HUES64 (cell line): ENCODE measurements around the gene ZC3H13.

ENCODE experiments used
- H3K27ac ChIP-seq: 2 replicates; pipeline ENCODE4 v1.7.0; 2013; ENCODE audit warnings: low read depth, low read length, inconsistent platforms
- H3K27me3 ChIP-seq: 2 replicates; pipeline ENCODE4 v1.6.1; 2013; ENCODE audit warnings: mild to moderate bottlenecking, low read length; ENCODE audit not compliant: insufficient read depth
- H3K36me3 ChIP-seq: 2 replicates; pipeline ENCODE4 v1.6.1; 2013; ENCODE audit warnings: mild to moderate bottlenecking, low read length; ENCODE audit not compliant: insufficient read depth
- H3K4me1 ChIP-seq: 2 replicates; pipeline ENCODE4 v1.6.1; 2013; ENCODE audit warnings: mild to moderate bottlenecking, low read length, moderate library complexity; ENCODE audit not compliant: insufficient read depth
- H3K4me3 ChIP-seq: 2 replicates; pipeline ENCODE4 v1.5.1; 2013; ENCODE audit warnings: mild to moderate bottlenecking, low read length, moderate library complexity
- H3K9ac ChIP-seq: 2 replicates; pipeline ENCODE4 v1.6.1; 2013; ENCODE audit warnings: mild to moderate bottlenecking, low read depth, low read length
- H3K9me3 ChIP-seq: 2 replicates; pipeline ENCODE4 v1.6.1; 2013; ENCODE audit warnings: low read depth, low read length; ENCODE audit not compliant: insufficient read depth
- WGBS: fragments of 150-250, 120-280 bp; methylation state at CpG from one replicate; pipeline ENCODE4 v1.1.7; 2013; ENCODE audit warnings: missing lambda C conversion rate; 5-methylcytosine and 5-hydroxymethylcytosine counted together

Gene ZC3H13

DNA sequence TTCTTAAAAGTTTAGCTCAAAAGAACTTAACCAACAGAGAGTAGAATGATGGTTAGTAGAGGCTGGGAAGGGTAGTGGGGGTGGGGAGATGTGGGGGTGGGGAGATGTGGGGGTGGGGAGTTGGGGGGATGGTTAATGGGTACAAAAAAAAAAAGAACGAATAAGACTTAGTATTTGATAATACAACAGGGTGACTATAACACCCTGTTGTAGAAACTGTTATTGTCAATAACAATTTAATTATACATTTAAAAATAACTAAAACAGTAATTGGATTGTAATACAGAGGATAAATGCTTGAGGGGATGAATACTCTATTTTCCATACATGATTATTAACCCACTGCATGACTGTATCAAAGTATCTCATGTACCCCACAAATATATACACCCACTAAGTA lies 91.1 kb downstream of the ZC3H13 start:
- no peaks in the 10 kb centered on the region for H3K27me3 ChIP-seq
- H3K36me3 ChIP-seq = peaks cover 82% of the 10 kb centered on the region
- H3K9me3 ChIP-seq = no peaks in the 10 kb centered on the region
- H3K27ac ChIP-seq = no peak overlapping the region
- no peak overlapping the region for H3K9ac ChIP-seq
- H3K4me1 ChIP-seq = peaks cover 4% of the 10 kb centered on the region; the same call in 1 of the 2 replicates
- WGBS = no CpG with 5 or more reads among the region's 1 CpG
- H3K4me3 ChIP-seq = no peak overlapping the region

DNA sequence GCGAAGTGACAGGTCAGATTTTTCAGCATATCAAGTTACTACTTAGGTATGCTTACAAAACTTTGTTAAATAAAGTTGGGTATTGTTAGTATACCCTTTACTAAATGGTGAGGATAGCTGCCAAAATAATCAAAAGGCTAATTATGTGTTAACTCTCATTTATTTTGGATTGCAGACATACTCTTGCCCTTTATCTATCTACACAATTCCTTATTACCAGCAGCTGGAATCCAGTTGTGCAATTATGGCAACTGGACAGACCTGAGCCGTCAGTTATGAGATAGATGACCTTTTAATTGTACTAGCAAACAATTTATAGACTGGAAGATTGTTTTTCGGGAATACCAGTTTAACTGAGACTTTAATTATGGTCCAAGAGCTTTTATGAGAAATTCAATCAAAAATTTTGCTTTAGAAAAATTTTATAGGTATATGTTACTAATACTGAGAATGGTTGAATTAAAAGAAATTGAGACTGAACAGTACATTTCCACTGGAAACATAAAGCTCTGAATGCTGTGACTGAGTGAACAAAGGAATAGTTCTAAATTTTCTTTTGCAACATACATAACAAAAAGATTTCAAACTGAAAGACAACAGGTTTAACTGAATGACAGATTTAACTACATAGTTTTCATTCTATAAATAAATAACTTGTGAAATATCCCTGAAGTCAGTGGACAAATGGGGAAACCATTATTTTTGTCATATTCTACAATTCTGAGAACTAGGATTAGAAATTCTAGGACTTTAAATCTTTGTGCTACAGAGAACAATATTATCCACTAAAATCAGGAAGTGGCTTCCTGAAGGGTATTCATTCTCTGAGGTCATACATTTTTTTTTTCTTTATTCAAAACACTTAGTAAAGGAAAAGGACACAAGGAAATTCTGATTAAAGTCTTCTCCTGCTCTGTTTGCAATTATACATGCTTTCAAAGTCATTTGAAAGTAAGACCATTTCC lies 97.4 kb downstream of the ZC3H13 start:
- no peak overlapping the region for H3K27ac ChIP-seq
- H3K4me3 ChIP-seq = no peak overlapping the region
- H3K27me3 ChIP-seq = no peaks in the 10 kb centered on the region
- no peaks in the 10 kb centered on the region for H3K9me3 ChIP-seq
- no peak overlapping the region for H3K9ac ChIP-seq
- peaks cover 48% of the 10 kb centered on the region for H3K36me3 ChIP-seq
- WGBS = 94% methylated on average over 2 of the region's 3 CpGs
- H3K4me1 ChIP-seq = no peaks in the 10 kb centered on the region

- Histone ChIP-seq H3K27me3 (no peaks in the 10 kb centered on the region), H3K9ac (no peak overlapping the region), H3K27ac (no peak overlapping the region), H3K36me3 (peaks cover 36% of the 10 kb centered on the region), H3K4me3 (no peak overlapping the region), H3K4me1 (no peaks in the 10 kb centered on the region), H3K9me3 (no peaks in the 10 kb centered on the region)
- 88% methylated on average over 3 of the region's 3 CpGs for WGBS
Measured at GRCh38 chr13:45953082-45953481, 99.5 kb downstream of the ZC3H13 start.

- Histone ChIP-seq H3K36me3 (peaks cover 22% of the 10 kb centered on the region), H3K9ac (no peak overlapping the region), H3K27ac (no peak overlapping the region), H3K9me3 (no peaks in the 10 kb centered on the region), H3K4me3 (no peak overlapping the region), H3K27me3 (no peaks in the 10 kb centered on the region), H3K4me1 (no peaks in the 10 kb centered on the region)
- WGBS = 95% methylated on average over 3 of the region's 3 CpGs
Measured at GRCh38 chr13:45951724-45952123, 100.8 kb downstream of the ZC3H13 start.

GRCh38 chr13:45951166-45951565 lies 101.4 kb downstream of the ZC3H13 start:
- peaks cover 16% of the 10 kb centered on the region for H3K36me3 ChIP-seq
- no peak overlapping the region for H3K27ac ChIP-seq
- H3K27me3 ChIP-seq = no peaks in the 10 kb centered on the region
- no peaks in the 10 kb centered on the region for H3K9me3 ChIP-seq
- H3K4me1 ChIP-seq = no peaks in the 10 kb centered on the region
- no peak overlapping the region for H3K9ac ChIP-seq
- no peak overlapping the region for H3K4me3 ChIP-seq

DNA sequence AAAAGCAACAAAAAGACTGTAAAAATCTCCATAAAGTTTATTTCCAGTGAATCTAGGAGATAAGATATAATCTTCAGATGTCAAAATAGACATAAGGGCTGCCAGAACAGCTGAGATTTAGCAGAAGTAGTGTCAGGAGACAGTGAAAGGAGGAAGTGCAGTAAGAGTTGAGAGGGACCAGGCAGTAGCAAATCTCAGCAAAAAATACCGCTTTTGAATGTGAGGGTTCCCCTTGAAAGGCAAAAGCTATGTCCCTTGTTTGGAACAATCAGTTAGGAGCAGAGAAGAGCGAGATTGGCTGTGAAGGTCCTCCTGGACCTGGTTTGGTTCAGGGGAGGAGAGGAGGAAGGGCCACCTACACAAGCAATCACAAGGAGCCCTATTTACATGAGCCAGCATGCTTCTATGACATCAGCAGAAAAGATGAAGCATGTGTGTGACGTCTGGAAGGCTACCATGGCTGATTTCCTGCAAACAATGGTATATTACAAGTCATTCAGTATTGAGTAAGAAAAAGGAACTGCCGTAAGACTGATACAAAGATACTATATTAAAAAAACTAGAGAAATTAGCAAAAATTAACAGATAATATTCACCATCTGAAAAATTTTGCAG lies 102.1 kb downstream of the ZC3H13 start:
- Histone ChIP-seq H3K9ac (no peak overlapping the region), H3K27me3 (no peaks in the 10 kb centered on the region), H3K4me3 (no peak overlapping the region), H3K9me3 (no peaks in the 10 kb centered on the region), H3K27ac (no peak overlapping the region), H3K4me1 (no peaks in the 10 kb centered on the region), H3K36me3 (0 out of 2 replicates have a peak, but pooled peaks cover 11% of the 10 kb centered on the region)
- 82% methylated on average over 3 of the region's 4 CpGs for WGBS

- Histone ChIP-seq H3K4me1 (no peaks in the 10 kb centered on the region), H3K9ac (no peak overlapping the region), H3K36me3 (no peaks in the 10 kb centered on the region), H3K9me3 (no peaks in the 10 kb centered on the region), H3K27ac (no peak overlapping the region), H3K27me3 (no peaks in the 10 kb centered on the region), H3K4me3 (no peak overlapping the region)
- WGBS = 91% methylated on average over 1 of the region's 1 CpG
Measured at GRCh38 chr13:45949161-45949560, 103.4 kb downstream of the ZC3H13 start.

DNA sequence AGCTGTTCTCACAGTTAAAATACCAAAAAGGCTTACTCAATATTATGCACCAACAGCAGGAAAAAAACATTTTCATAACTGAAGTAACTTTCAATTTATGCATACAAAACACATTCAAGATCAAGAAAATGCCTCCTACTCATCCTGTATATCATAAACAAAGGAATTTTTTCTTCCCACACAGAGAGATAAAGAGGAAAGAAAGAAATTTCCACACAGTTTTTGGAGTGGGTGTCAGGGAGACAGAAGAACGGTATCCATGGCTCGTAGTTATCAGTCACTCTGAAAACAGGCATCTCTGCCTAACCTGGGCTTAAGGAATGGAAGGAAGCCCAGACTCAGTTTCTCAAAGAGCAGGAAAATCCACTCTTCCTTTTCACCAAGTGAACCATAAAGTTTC lies 108.6 kb downstream of the ZC3H13 start:
- H3K27me3 ChIP-seq = no peaks in the 10 kb centered on the region
- 87% methylated on average over 2 of the region's 2 CpGs for WGBS
- no peaks in the 10 kb centered on the region for H3K4me1 ChIP-seq
- H3K9ac ChIP-seq = no peak overlapping the region
- H3K36me3 ChIP-seq = no peaks in the 10 kb centered on the region
- H3K9me3 ChIP-seq = no peaks in the 10 kb centered on the region
- no peak overlapping the region for H3K27ac ChIP-seq
- no peak overlapping the region for H3K4me3 ChIP-seq

- H3K27ac ChIP-seq = no peak overlapping the region
- H3K9ac ChIP-seq = no peak overlapping the region
- no peaks in the 10 kb centered on the region for H3K4me1 ChIP-seq
- 94% methylated on average over 2 of the region's 2 CpGs for WGBS
- no peaks in the 10 kb centered on the region for H3K36me3 ChIP-seq
- no peak overlapping the region for H3K4me3 ChIP-seq
- no peaks in the 10 kb centered on the region for H3K9me3 ChIP-seq
- no peaks in the 10 kb centered on the region for H3K27me3 ChIP-seq
Measured at GRCh38 chr13:45943120-45943519, 109.4 kb downstream of the ZC3H13 start.

DNA sequence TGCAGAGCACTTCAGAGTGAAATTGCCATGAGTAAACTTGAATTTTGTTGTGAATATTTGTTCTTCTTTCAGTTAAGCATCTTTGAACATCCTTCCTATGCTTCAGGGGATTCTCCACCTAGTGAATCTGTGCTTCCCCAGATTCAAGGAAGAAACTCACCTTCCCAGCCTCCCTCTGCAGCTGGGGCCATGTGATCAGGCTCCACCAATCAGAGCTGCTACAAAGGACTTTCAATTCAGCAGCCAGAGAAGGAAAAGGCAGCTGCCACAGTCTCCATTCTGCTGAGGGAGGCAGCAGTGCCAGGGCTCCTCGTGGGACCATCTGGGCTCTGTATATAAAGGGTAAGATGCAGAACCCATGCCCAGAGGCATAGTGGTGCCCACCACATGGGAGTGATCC lies 111.3 kb downstream of the ZC3H13 start:
- WGBS = 87% methylated on average over 1 of the region's 1 CpG
- Histone ChIP-seq H3K4me3 (no peak overlapping the region), H3K36me3 (no peaks in the 10 kb centered on the region), H3K9ac (no peak overlapping the region), H3K27ac (no peak overlapping the region), H3K27me3 (no peaks in the 10 kb centered on the region), H3K9me3 (no peaks in the 10 kb centered on the region), H3K4me1 (no peaks in the 10 kb centered on the region)

GRCh38 chr13:45940061-45940460 lies 112.5 kb downstream of the ZC3H13 start:
- no peaks in the 10 kb centered on the region for H3K4me1 ChIP-seq
- 0 out of 2 replicates have a peak, but pooled peaks cover 2% of the 10 kb centered on the region for H3K27me3 ChIP-seq
- no peaks in the 10 kb centered on the region for H3K36me3 ChIP-seq
- no peak overlapping the region for H3K27ac ChIP-seq
- no peak overlapping the region for H3K9ac ChIP-seq
- no peak overlapping the region for H3K4me3 ChIP-seq
- 100% methylated on average over 1 of the region's 2 CpGs for WGBS
- H3K9me3 ChIP-seq = no peaks in the 10 kb centered on the region
